DND-41 (cell line): ENCODE measurements around the gene FOXO3.

Experiments
- ATAC-seq: fragments of 200-7000 bp; cut with Tn5 transposase; 3 replicates; pipeline ENCODE4 v1.9.1; 2021; ENCODE audit warnings: low read depth; ENCODE audit not compliant: insufficient read depth
- DNase-seq: peaks from one replicate; pipeline ENCODE4 v3.0.0-alpha.2; 2020
- H2AFZ ChIP-seq: 2 replicates; pipeline ENCODE4 v1.6.0; 2012; ENCODE audit warnings: low read depth, low read length
- H3K27ac ChIP-seq: 2 replicates; pipeline ENCODE4 v1.5.1; 2012; ENCODE audit warnings: low read length, inconsistent platforms
- H3K27me3 ChIP-seq: fragments of 200-600 bp; sonication (generic); 2 replicates; pipeline ENCODE4 v1.6.0; 2012; ENCODE audit warnings: low read length, mild to moderate bottlenecking, inconsistent platforms; ENCODE audit not compliant: insufficient read depth, poor library complexity
- H3K36me3 ChIP-seq: 2 replicates; pipeline ENCODE4 v1.5.1; 2012; ENCODE audit warnings: low read length, inconsistent platforms; ENCODE audit not compliant: insufficient read depth
- H3K4me1 ChIP-seq: 2 replicates; pipeline ENCODE4 v1.5.1; 2012; ENCODE audit warnings: mild to moderate bottlenecking, low read length; ENCODE audit not compliant: insufficient read depth
- H3K4me2 ChIP-seq: 2 replicates; pipeline ENCODE4 v1.6.0; 2012; ENCODE audit warnings: mild to moderate bottlenecking, moderate library complexity, low read length, inconsistent platforms; ENCODE audit not compliant: insufficient read depth
- H3K4me3 ChIP-seq, 2 experiments: fragments of 200-600 bp in 1 of 2; shearing (Covaris generic) in 1 of 2; 2 replicates each; pipeline ENCODE4 v1.5.1; 2012 to 2016; ENCODE audit warnings: inconsistent platforms in 2 of 2, low read length in 2 of 2, mild to moderate bottlenecking in 2 of 2, low read depth in 1 of 2, moderate library complexity in 1 of 2
- H3K79me2 ChIP-seq: 2 replicates; pipeline ENCODE4 v1.6.0; 2012; ENCODE audit warnings: low read length, inconsistent platforms; ENCODE audit not compliant: insufficient read depth
- H3K9ac ChIP-seq: 2 replicates; pipeline ENCODE4 v1.6.0; 2012; ENCODE audit warnings: low read depth, mild to moderate bottlenecking, inconsistent platforms, low read length, moderate library complexity
- H3K9me3 ChIP-seq: 2 replicates; pipeline ENCODE4 v1.5.1; 2012; ENCODE audit warnings: low read length, moderate library complexity, mild to moderate bottlenecking, inconsistent platforms; ENCODE audit not compliant: insufficient read depth, severe bottlenecking
- H4K20me1 ChIP-seq: 2 replicates; pipeline ENCODE4 v1.6.0; 2012; ENCODE audit warnings: low read length; ENCODE audit not compliant: insufficient read depth
- CTCF ChIP-seq: IDR thresholded peaks from 2 replicates; pipeline ENCODE4 v1.5.1; 2012; ENCODE audit warnings: borderline replicate concordance, low read length, moderate library complexity, mild to moderate bottlenecking; ENCODE audit not compliant: poor library complexity, severe bottlenecking; ENCODE audit errors: extremely low read depth
- EZH2 ChIP-seq: IDR thresholded peaks from 3 replicates; pipeline ENCODE4 v1.6.1; 2012; ENCODE audit warnings: borderline replicate concordance, low read depth, mild to moderate bottlenecking, moderate library complexity, low read length, inconsistent platforms; ENCODE audit not compliant: severe bottlenecking

FOXO3 gene

DNA sequence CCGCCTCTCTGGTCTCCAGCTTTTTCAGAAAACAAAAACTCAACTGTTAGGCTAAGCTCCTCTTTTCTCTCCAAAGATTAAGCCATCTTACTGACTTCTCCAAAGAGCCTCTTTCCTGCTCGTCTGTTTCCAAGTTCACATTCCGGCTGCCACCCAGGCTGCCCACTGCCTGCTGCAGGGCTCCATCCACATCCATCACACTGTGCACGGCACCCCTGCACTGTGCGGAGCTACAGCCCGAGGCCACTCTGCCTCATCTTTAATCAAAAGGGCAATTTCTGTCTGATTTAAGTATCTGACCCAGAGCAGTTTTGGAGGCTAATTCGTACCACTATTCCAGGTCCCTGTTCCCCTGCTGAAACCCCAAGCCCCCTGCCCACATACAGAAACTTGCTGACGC is 145.9 kb downstream of the FOXO3 start:
- H3K27ac ChIP-seq: no peak overlapping the region
- H3K27me3 ChIP-seq: no peaks in the 10 kb centered on the region
- no peaks in the 10 kb centered on the region for H4K20me1 ChIP-seq
- TF ChIP-seq CTCF: no peak
- no peak for TF ChIP-seq EZH2
- H3K4me1 ChIP-seq: no peaks in the 10 kb centered on the region
- no peaks in the 10 kb centered on the region for H3K79me2 ChIP-seq
- H3K36me3 ChIP-seq: no peaks in the 10 kb centered on the region
- H3K9ac ChIP-seq: no peak overlapping the region
- no peak overlapping the region for H3K4me3 ChIP-seq
- ATAC-seq (no peak), DNase-seq (no peak)
- H2AFZ ChIP-seq: no peak overlapping the region
- H3K9me3 ChIP-seq: peaks cover 11% of the 10 kb centered on the region
- H3K4me2 ChIP-seq: no peak overlapping the region

DNA sequence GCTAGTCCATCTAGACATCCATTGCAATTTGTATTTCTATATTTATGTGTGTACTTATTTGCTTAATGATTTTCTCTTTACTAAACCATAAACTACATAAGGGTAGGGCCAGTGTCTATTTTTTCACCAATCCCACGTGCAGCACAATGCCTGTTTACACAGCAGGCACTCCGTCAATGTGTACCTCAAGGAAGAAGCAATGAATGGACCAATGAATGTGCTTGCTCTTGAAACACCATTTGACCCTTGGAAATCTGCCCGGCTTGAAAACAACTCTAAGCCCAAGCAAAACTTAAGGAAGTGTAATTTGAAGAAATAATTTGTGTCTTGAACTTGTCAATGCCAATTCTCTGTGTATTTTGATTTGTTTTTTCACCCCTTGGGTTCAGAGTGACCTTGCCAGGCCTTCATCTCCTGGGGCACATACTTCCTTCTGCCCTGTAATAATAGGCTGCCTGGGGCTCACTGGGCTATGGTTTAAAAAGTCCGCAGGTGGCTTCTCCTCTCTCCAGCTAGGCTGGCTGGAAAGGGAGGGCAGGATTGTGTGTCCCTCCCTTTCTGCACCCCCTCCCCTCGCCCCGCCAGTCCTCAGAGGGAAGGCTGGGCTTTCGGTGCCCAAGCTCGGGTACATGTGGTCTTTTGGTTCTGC is 146.7 kb downstream of the FOXO3 start:
- Histone ChIP-seq H3K9me3 (peaks cover 3% of the 10 kb centered on the region), H4K20me1 (no peaks in the 10 kb centered on the region), H3K36me3 (no peaks in the 10 kb centered on the region), H3K4me2 (no peak overlapping the region), H3K27ac (no peak overlapping the region), H3K27me3 (no peaks in the 10 kb centered on the region), H3K4me1 (no peaks in the 10 kb centered on the region), H2AFZ (no peak overlapping the region), H3K4me3 (no peak overlapping the region), H3K9ac (no peak overlapping the region), H3K79me2 (no peaks in the 10 kb centered on the region)
- ATAC-seq (no peak), DNase-seq (no peak)
- no peak for TF ChIP-seq CTCF
- TF ChIP-seq EZH2: no peak

- Histone ChIP-seq H3K9ac (no peak overlapping the region), H3K4me2 (no peak overlapping the region), H3K27me3 (no peaks in the 10 kb centered on the region), H3K27ac (no peak overlapping the region), H4K20me1 (no peaks in the 10 kb centered on the region; the same call in 1 of the 2 replicates), H2AFZ (no peak overlapping the region), H3K9me3 (no peaks in the 10 kb centered on the region), H3K4me3 (no peak overlapping the region), H3K79me2 (no peaks in the 10 kb centered on the region), H3K4me1 (0 out of 2 replicates have a peak, but pooled peaks cover 2% of the 10 kb centered on the region), H3K36me3 (no peaks in the 10 kb centered on the region)
- no peak for TF ChIP-seq CTCF
- no peak for TF ChIP-seq EZH2
- ATAC-seq: no peak
- no peak for DNase-seq
Observed at GRCh38 chr6:108710030-108710429, 149.3 kb downstream of the FOXO3 start.
